B cell (primary cell): ENCODE data around the gene PLA2R1.

Experiments used
- EZH2 ChIP-seq: IDR thresholded peaks from 2 replicates; pipeline ENCODE4 v1.6.1; 2012; ENCODE audit warnings: borderline replicate concordance, low read depth, mild to moderate bottlenecking, moderate library complexity, low read length; ENCODE audit not compliant: insufficient read depth, poor library complexity, severe bottlenecking
- TF ChIP-seq, protein P1 (sequence below): fragments of 200-600 bp; IDR thresholded peaks from one replicate; pipeline ENCODE4 v1.8.0; 2022; ENCODE audit warnings: antibody characterized with exemption, mild to moderate bottlenecking

- no peak for TF ChIP-seq EZH2
- TF ChIP-seq, protein P1, sequence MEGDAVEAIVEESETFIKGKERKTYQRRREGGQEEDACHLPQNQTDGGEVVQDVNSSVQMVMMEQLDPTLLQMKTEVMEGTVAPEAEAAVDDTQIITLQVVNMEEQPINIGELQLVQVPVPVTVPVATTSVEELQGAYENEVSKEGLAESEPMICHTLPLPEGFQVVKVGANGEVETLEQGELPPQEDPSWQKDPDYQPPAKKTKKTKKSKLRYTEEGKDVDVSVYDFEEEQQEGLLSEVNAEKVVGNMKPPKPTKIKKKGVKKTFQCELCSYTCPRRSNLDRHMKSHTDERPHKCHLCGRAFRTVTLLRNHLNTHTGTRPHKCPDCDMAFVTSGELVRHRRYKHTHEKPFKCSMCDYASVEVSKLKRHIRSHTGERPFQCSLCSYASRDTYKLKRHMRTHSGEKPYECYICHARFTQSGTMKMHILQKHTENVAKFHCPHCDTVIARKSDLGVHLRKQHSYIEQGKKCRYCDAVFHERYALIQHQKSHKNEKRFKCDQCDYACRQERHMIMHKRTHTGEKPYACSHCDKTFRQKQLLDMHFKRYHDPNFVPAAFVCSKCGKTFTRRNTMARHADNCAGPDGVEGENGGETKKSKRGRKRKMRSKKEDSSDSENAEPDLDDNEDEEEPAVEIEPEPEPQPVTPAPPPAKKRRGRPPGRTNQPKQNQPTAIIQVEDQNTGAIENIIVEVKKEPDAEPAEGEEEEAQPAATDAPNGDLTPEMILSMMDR, result no peak
Measured at GRCh38 chr2:159960414-159960813, 102.0 kb downstream of the PLA2R1 start.
